Prostate gland (tissue), 2 donors: ENCODE data around the gene ZNF532.

Experiments used
- POLR2A ChIP-seq: fragments of 450-650 bp; IDR thresholded peaks from one replicate; pipeline ENCODE4 v1.6.1; 2016; ENCODE audit warnings: antibody characterized with exemption, mild to moderate bottlenecking
- TF ChIP-seq, protein P1 (sequence below), 4 experiments: fragments of 200-600 bp in 2 of 4; fragments of 450-650 bp in 2 of 4; sonication (generic) in 2 of 4; IDR thresholded peaks; 1 replicate in 3 of 4; 2 replicates in 1 of 4; pipeline ENCODE4 v1.5.1; 2016 to 2019; ENCODE audit warnings: antibody characterized with exemption in 4 of 4, mild to moderate bottlenecking in 2 of 4, moderate library complexity in 2 of 4

GRCh38 chr18:58977223-58977622, 112.5 kb downstream of the ZNF532 start:
- TF ChIP-seq, protein P1, sequence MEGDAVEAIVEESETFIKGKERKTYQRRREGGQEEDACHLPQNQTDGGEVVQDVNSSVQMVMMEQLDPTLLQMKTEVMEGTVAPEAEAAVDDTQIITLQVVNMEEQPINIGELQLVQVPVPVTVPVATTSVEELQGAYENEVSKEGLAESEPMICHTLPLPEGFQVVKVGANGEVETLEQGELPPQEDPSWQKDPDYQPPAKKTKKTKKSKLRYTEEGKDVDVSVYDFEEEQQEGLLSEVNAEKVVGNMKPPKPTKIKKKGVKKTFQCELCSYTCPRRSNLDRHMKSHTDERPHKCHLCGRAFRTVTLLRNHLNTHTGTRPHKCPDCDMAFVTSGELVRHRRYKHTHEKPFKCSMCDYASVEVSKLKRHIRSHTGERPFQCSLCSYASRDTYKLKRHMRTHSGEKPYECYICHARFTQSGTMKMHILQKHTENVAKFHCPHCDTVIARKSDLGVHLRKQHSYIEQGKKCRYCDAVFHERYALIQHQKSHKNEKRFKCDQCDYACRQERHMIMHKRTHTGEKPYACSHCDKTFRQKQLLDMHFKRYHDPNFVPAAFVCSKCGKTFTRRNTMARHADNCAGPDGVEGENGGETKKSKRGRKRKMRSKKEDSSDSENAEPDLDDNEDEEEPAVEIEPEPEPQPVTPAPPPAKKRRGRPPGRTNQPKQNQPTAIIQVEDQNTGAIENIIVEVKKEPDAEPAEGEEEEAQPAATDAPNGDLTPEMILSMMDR (IDR thresholded peaks at IDR 0.05), result no peak
- no peak for TF ChIP-seq POLR2A
